ENCODE results near the gene TAS2R39.
"Not testable (repeated sequence)": the region's sequence is repeated elsewhere in the genome, so short reads cannot be mapped to it uniquely, and the experiment has no call there.

Gene TAS2R39

GRCh38 chr7:143176128-143176527 is 7.1 kb upstream of the TAS2R39 start:
- H3K27ac ChIP-seq = no peak overlapping the region
- no peak for TF ChIP-seq CTCF (conservative IDR thresholded peaks at IDR 0.05; ENCODE audit: low read depth)
- ChIA-PET CTCF (no interaction called here), POLR2A (ENCODE audit: low non-redundant PET) (no interaction called here)
- no peak for DNase-seq (ENCODE audit: low spot score)

- ChIA-PET CTCF (no interaction called here), POLR2A (ENCODE audit: low non-redundant PET) (no interaction called here)
- H3K27ac ChIP-seq = no peak overlapping the region
- TF ChIP-seq CTCF (conservative IDR thresholded peaks at IDR 0.05; ENCODE audit: low read depth) = no peak
- DNase-seq (ENCODE audit: low spot score) = no peak
Observed at GRCh38 chr7:143177374-143178119, 5.7 kb upstream of the TAS2R39 start.

GRCh38 chr7:143180771-143181170 is 2.4 kb upstream of the TAS2R39 start:
- DNase-seq (ENCODE audit: low spot score); CTCF ChIA-PET; POLR2A ChIA-PET (ENCODE audit: low non-redundant PET); H3K27ac ChIP-seq: not testable (repeated sequence)

GRCh38 chr7:143181349-143181748 is 1.9 kb upstream of the TAS2R39 start:
- TF ChIP-seq CTCF (conservative IDR thresholded peaks at IDR 0.05; ENCODE audit: low read depth) = no peak
- POLR2A ChIA-PET (ENCODE audit: low non-redundant PET) = no interaction called here
- CTCF ChIA-PET = no interaction called here
- H3K27ac ChIP-seq = no peak overlapping the region
- DNase-seq (ENCODE audit: low spot score) = no peak

GRCh38 chr7:143185551-143185950 is 2.3 kb downstream of the TAS2R39 start:
- CTCF ChIA-PET = no interaction called here
- no peak for DNase-seq (ENCODE audit: low spot score)
- no peak overlapping the region for H3K27ac ChIP-seq
- POLR2A ChIA-PET (ENCODE audit: low non-redundant PET) = no interaction called here
- TF ChIP-seq CTCF (conservative IDR thresholded peaks at IDR 0.05; ENCODE audit: low read depth) = no peak

GRCh38 chr7:143188994-143189393 is 5.8 kb downstream of the TAS2R39 start:
- CTCF ChIA-PET = no interaction called here
- DNase-seq (ENCODE audit: low spot score) = no peak
- POLR2A ChIA-PET (ENCODE audit: low non-redundant PET) = no interaction called here
- no peak for TF ChIP-seq CTCF (conservative IDR thresholded peaks at IDR 0.05; ENCODE audit: low read depth)
- H3K27ac ChIP-seq = no peak overlapping the region

GRCh38 chr7:143193880-143194279 is 10.7 kb downstream of the TAS2R39 start:
- ChIA-PET POLR2A (ENCODE audit: low non-redundant PET) (no interaction called here), CTCF (no interaction called here)
- TF ChIP-seq CTCF (conservative IDR thresholded peaks at IDR 0.05; ENCODE audit: low read depth) = no peak
- H3K27ac ChIP-seq = no peak overlapping the region
- no peak for DNase-seq (ENCODE audit: low spot score)
